ENCODE results near the gene NDE1. TPM values are rescaled to one million over a fixed set of nuclear protein-coding genes. Genes with fewer than 3 reads are reported as not detected.
A peak's percentile ranks its signal among the peaks of the same experiment; 100 is the strongest.

Gene NDE1
- total RNA-seq, 6 donors from 2014 or later, result 19.5 to 63.9 (median 37.0) TPM

DNA sequence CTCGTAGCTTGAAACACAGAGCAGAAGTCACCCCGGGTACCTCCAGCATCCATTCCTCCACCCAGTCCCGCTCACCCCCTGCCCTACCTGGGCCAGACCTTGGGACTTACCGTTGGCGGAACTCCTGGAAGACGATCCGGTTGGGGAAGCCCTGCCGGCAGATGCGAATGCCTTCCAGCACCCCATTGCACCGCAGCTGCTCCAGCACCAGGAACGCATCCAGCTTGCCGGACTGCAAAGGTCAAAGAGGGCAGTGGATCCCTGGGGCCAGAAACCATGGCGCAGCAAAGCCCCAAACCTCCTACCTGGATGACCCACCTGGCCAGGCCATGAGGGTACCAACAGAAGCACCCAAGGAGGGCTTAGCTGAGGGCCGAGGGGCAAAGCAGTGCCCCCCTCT lies 97.9 kb downstream of the NDE1 start:
- Histone ChIP-seq H3K36me3 (peaks cover 0 to 22% (median 8%) of the 10 kb centered on the region in 4 donors), H3K9me3 (no peaks in the 10 kb centered on the region), H3K27me3 (no peaks in the 10 kb centered on the region), H3K27ac (no peak overlapping the region), H3K4me3 (no peak overlapping the region), H3K4me1 (no peaks in the 10 kb centered on the region)
- DNase-seq (no peak), ATAC-seq (ENCODE audit: low FRiP score in 2 of 2) (no peak)
- WGBS, 2 donors, result 87 to 98% methylated on average over 7 to 13 of the region's 14 CpGs
- TF ChIP-seq, protein P1, sequence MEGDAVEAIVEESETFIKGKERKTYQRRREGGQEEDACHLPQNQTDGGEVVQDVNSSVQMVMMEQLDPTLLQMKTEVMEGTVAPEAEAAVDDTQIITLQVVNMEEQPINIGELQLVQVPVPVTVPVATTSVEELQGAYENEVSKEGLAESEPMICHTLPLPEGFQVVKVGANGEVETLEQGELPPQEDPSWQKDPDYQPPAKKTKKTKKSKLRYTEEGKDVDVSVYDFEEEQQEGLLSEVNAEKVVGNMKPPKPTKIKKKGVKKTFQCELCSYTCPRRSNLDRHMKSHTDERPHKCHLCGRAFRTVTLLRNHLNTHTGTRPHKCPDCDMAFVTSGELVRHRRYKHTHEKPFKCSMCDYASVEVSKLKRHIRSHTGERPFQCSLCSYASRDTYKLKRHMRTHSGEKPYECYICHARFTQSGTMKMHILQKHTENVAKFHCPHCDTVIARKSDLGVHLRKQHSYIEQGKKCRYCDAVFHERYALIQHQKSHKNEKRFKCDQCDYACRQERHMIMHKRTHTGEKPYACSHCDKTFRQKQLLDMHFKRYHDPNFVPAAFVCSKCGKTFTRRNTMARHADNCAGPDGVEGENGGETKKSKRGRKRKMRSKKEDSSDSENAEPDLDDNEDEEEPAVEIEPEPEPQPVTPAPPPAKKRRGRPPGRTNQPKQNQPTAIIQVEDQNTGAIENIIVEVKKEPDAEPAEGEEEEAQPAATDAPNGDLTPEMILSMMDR (IDR thresholded peaks at IDR 0.05), result no peak
- TF ChIP-seq EP300 (IDR thresholded peaks at IDR 0.05) (no peak), POLR2AphosphoS5 (IDR thresholded peaks at IDR 0.05) (no peak), POLR2A (IDR thresholded peaks at IDR 0.05) (no peak)

DNA sequence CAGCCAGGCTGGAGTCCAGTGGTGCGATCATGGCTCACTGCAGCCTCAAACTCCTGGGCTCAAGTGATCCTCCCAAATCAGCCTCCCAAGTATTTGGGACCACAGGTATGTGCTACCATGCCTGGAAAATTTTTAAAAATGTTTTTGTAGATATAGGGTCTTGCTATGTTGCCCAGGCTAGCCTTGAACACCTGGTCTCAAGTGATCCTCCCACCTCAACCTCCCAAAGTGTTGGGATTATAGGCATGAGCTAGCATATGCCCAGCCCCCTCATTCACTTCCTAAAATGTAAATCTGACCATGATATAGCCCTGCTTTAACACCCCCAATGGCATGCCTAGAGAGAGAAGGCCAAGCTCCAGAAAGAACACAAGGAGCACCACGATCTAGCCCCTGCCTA lies 98.6 kb downstream of the NDE1 start:
- TF ChIP-seq, protein P1 (IDR thresholded peaks at IDR 0.05), result no peak
- no peak for TF ChIP-seq POLR2A (IDR thresholded peaks at IDR 0.05)
- TF ChIP-seq EP300 (IDR thresholded peaks at IDR 0.05), result no peak
- TF ChIP-seq POLR2AphosphoS5 (IDR thresholded peaks at IDR 0.05), result no peak
- no peaks in the 10 kb centered on the region for H3K4me1 ChIP-seq
- 91 to 95% methylated on average over 2 of the region's 2 CpGs for WGBS, 2 donors
- no peak overlapping the region for H3K27ac ChIP-seq
- H3K36me3 ChIP-seq, result peaks cover 0 to 22% (median 5%) of the 10 kb centered on the region in 4 donors
- ATAC-seq (ENCODE audit: low FRiP score in 2 of 2) (no peak), DNase-seq (no peak)
- H3K9me3 ChIP-seq, result no peaks in the 10 kb centered on the region
- no peaks in the 10 kb centered on the region for H3K27me3 ChIP-seq
- H3K4me3 ChIP-seq, result no peak overlapping the region

DNA sequence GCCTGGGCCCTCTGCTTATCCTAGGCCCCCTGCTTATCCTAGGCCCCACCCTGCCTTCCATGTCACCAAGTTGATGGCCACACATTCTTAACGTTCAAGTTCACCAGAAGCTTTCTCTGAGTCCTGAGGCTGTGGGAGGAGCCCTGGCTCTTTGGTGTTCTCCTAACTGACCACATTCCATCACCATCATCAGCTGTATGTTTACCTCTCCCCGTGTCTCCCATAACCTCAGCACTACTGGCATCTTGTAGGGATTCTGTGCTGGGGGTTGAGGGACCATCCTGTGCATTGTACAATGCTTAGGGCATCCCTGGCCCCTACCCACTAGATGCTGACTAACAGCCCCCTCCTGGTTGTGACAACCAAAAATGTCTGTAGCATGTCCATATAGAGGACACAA lies 99.3 kb downstream of the NDE1 start:
- no peaks in the 10 kb centered on the region for H3K27me3 ChIP-seq
- no peak for DNase-seq
- no peak for ATAC-seq (ENCODE audit: low FRiP score in 2 of 2)
- no peaks in the 10 kb centered on the region for H3K4me1 ChIP-seq
- TF ChIP-seq POLR2AphosphoS5 (IDR thresholded peaks at IDR 0.05), result no peak
- H3K9me3 ChIP-seq, result no peaks in the 10 kb centered on the region
- H3K4me3 ChIP-seq, result no peak overlapping the region
- 46 to 61% methylated on average over 2 of the region's 2 CpGs for WGBS, 2 donors
- peaks cover 0 to 15% (median 2%) of the 10 kb centered on the region in 4 donors for H3K36me3 ChIP-seq
- H3K27ac ChIP-seq, result no peak overlapping the region

DNA sequence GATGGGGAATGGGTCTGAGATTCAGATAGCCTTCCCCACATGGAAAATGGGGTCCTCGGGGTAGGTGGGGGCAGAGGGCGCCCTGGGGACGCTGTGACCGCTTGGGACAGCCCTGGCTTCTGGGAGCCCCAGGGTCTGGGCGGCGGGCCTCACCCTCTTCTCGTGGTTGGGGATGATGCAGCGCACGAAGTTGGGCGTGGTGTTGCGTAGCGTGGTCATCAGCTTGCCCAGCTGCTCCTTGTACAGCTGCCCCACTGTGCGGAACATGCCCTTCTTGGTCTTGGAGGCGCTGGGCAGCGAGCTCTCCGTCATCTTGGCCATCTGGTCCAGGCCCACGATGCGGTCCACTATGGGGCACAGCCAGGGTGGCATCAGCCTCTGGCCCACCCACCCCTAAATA lies 99.9 kb downstream of the NDE1 start:
- ATAC-seq (ENCODE audit: low FRiP score in 2 of 2), result no peak
- H3K9me3 ChIP-seq, result no peaks in the 10 kb centered on the region
- DNase-seq, result peak in 1 of 2 donors; percentile 69
- no peak overlapping the region for H3K4me3 ChIP-seq
- no peaks in the 10 kb centered on the region for H3K4me1 ChIP-seq
- TF ChIP-seq POLR2AphosphoS5 (IDR thresholded peaks at IDR 0.05) (no peak), POLR2A (IDR thresholded peaks at IDR 0.05) (no peak), EP300 (IDR thresholded peaks at IDR 0.05) (no peak)
- TF ChIP-seq, protein P1 (IDR thresholded peaks at IDR 0.05), result no peak
- H3K27me3 ChIP-seq, result no peaks in the 10 kb centered on the region
- H3K36me3 ChIP-seq, result peaks cover 0 to 14% (median 0%) of the 10 kb centered on the region in 4 donors
- 79 to 97% methylated on average over 12 of the region's 18 CpGs for WGBS, 2 donors
- H3K27ac ChIP-seq, result no peak overlapping the region

DNA sequence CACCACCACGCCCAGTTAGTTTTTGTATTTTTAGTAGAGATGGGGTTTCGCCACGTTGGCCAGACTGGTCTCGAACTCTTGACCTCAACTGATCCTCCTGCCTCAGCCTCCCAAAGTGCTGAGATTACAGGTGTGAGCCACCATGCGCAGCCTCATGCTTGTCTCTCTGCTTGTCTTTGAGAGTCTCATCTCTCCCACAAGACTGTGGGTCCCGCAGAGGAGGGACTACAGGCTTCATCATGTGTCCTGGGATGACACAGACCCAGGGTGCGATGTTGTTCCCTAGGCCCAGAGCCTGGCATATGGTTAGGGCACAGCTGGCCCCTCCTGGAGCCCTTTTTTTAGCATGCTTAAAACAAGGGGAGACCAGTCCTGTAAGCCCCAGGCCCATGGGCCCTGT lies 101.9 kb downstream of the NDE1 start:
- ATAC-seq (ENCODE audit: low FRiP score in 2 of 2), result no peak
- TF ChIP-seq POLR2A (IDR thresholded peaks at IDR 0.05), result no peak
- TF ChIP-seq, protein P1 (IDR thresholded peaks at IDR 0.05), result no peak
- Histone ChIP-seq H3K36me3 (peaks cover 0 to 8% (median 1%) of the 10 kb centered on the region in 4 donors), H3K27me3 (no peaks in the 10 kb centered on the region), H3K4me3 (no peak overlapping the region), H3K27ac (no peak overlapping the region), H3K4me1 (no peaks in the 10 kb centered on the region), H3K9me3 (no peaks in the 10 kb centered on the region)
- DNase-seq, result no peak
- 90 to 93% methylated on average over 4 to 5 of the region's 7 CpGs for WGBS, 2 donors
